ENCODE results near the gene ACSS3.
"Not testable (repeated sequence)": the region's sequence is repeated elsewhere in the genome, so short reads cannot be mapped to it uniquely, and the experiment has no call there.

ACSS3 gene

DNA sequence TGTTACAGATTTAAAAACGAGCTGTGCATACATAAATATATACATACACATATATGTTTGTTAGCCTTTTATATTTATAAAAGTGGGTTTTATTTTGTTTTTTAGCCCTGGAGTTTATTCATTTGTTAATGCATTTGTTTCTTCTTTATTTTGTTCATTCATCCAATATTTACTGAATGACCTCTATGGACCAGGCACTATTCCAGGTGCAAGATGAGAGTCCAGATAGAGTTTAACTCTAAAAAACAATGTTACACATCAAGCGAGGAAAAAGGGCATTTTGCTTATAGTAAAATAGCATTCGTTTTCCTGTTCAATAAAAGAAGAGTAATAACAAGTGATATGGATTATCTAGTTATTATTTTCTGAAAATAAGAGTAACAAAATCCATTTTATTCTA is 14.2 kb downstream of the ACSS3 start:
- no peaks in the 10 kb centered on the region for H3K27me3 ChIP-seq (ENCODE audit: control insufficient read depth, insufficient read depth, low read length)
- no peaks in the 10 kb centered on the region for H3K9me3 ChIP-seq (ENCODE audit: control insufficient read depth, insufficient read depth, low read length)
- no peak for DNase-seq (ENCODE audit: low read depth, low spot score)
- WGBS (ENCODE audit: insufficient coverage, insufficient read length), result no CpG with 5 or more reads among the region's 3 CpGs
- no peaks in the 10 kb centered on the region for H3K36me3 ChIP-seq (ENCODE audit: control insufficient read depth, insufficient read depth, low read length)
- no peaks in the 10 kb centered on the region for H3K4me1 ChIP-seq (ENCODE audit: control insufficient read depth, insufficient read depth, low read length)
- H3K4me3 ChIP-seq (ENCODE audit: low read length), result no peak overlapping the region
- no peak overlapping the region for H3K27ac ChIP-seq (ENCODE audit: low read length)

DNA sequence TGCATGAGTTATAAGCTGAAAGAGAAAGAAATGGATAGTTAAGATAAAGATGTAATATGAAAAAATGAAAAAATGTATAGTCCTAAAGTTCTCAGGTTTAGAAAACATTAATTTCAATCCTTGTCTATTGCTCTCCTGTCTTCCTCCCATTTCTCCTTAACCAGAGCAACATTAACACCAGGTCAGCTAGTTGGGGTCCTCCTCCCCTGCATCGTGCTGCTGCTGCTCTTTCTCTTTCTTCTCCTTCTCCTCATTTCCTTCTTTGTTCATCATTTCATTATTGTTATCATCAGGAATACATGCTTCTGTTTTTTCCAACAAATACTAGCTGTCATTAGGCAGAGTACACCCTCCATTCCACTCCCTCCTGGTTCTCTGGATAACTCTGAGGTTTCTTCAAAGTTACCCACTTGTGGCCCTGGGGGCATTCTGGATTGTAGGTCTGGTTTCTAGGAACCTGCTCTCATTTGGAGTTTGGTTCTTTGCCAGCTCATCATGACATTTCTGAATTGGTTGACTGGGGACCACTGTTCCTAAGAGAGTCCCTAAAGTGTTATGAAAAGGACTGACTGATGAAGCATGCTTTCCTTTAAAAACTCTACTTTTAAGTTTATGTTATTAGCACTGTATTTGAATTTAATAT is 17.0 kb downstream of the ACSS3 start:
- H3K27me3 ChIP-seq (ENCODE audit: control insufficient read depth, insufficient read depth, low read length), result no peaks in the 10 kb centered on the region
- H3K4me3 ChIP-seq (ENCODE audit: low read length), result no peak overlapping the region
- no peak for DNase-seq (ENCODE audit: low read depth, low spot score)
- H3K4me1 ChIP-seq (ENCODE audit: control insufficient read depth, insufficient read depth, low read length), result no peaks in the 10 kb centered on the region
- WGBS (ENCODE audit: insufficient coverage, insufficient read length), result no CpG with 5 or more reads among the region's 1 CpG
- H3K9me3 ChIP-seq (ENCODE audit: control insufficient read depth, insufficient read depth, low read length), result no peaks in the 10 kb centered on the region
- no peaks in the 10 kb centered on the region for H3K36me3 ChIP-seq (ENCODE audit: control insufficient read depth, insufficient read depth, low read length)
- H3K27ac ChIP-seq (ENCODE audit: low read length), result no peak overlapping the region

DNA sequence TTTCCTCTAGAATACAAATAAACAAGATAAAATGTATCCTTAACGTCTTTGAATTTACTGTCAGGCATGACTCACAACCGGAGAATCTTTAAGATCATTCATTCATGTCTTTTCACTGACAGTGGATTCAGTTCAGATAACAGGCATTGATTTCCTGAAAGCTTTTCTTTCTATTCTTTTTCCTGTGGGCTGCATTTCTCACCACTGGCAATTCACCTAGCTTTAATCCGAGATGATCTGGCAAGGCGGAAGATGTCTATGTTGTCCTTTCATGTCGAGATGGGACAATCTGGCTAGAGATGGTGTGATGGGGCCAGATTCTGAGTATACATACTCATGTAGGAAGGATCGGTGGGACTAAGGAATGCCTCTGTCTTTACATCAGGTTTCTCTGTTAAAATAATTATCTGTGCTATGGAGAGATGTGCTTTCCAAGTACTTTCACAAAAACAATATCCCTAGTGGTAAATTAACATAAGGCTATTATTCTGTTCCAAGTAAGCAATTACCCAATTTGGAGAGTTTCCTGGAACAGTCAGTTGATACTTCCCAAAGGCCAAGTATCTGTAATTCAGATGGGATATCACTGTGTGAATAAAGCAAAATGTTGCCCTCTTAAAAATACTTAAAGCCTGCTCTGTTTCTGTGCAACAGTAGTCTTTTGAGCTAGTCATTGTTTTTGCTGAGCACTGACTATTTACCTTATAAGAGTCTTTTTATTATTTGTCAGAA is 17.8 kb downstream of the ACSS3 start:
- H3K4me1 ChIP-seq (ENCODE audit: control insufficient read depth, insufficient read depth, low read length), result no peaks in the 10 kb centered on the region
- no peaks in the 10 kb centered on the region for H3K36me3 ChIP-seq (ENCODE audit: control insufficient read depth, insufficient read depth, low read length)
- DNase-seq (ENCODE audit: low read depth, low spot score), result no peak
- no peaks in the 10 kb centered on the region for H3K27me3 ChIP-seq (ENCODE audit: control insufficient read depth, insufficient read depth, low read length)
- no peak overlapping the region for H3K27ac ChIP-seq (ENCODE audit: low read length)
- H3K9me3 ChIP-seq (ENCODE audit: control insufficient read depth, insufficient read depth, low read length), result no peaks in the 10 kb centered on the region
- whole genome bisulfite sequencing (ENCODE audit: insufficient coverage, insufficient read length), result no CpG with 5 or more reads among the region's 6 CpGs
- H3K4me3 ChIP-seq (ENCODE audit: low read length), result no peak overlapping the region

DNA sequence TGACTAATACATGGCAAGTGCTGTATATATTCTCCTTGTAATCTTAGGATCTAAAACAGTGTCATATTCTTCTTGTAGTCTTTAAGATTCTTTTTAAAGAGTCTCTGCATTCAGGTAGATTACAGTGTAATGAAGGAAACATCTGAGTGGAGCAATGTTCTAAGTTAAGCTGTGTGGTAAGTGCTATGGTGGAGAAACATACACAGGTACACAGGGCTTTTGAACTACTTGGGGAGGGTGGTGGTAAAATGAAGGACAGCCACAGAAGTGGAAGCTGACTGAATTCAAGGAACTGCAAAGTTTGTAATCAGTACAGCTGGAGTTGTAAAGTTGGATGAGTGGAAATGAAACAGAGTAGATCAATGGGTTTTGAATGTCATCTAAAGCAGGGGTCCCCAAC is 27.8 kb downstream of the ACSS3 start:
- Histone ChIP-seq H3K9me3 (ENCODE audit: control insufficient read depth, insufficient read depth, low read length) (no peaks in the 10 kb centered on the region), H3K27me3 (ENCODE audit: control insufficient read depth, insufficient read depth, low read length) (no peaks in the 10 kb centered on the region), H3K36me3 (ENCODE audit: control insufficient read depth, insufficient read depth, low read length) (no peaks in the 10 kb centered on the region), H3K4me1 (ENCODE audit: control insufficient read depth, insufficient read depth, low read length) (no peaks in the 10 kb centered on the region), H3K4me3 (ENCODE audit: low read length) (no peak overlapping the region), H3K27ac (ENCODE audit: low read length) (no peak overlapping the region)
- DNase-seq (ENCODE audit: low read depth, low spot score), result no peak

DNA sequence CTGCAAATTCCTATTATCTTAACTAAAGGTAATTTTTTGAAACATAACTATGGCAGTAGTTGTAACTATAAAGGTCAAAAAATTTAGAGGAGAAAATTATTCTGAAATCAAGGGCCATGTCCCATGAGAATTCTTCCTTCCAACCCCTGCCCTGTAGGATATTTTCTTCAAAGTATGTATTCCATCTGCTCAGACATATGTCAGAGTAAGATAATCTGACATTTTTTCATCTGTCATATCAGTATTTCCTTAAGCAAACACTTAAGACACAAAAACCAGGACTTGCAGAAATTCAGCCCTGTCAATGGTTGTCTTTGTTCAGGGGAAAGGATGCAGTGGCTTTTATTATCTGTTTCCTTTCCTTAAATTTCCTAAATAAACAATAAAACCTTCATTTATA is 36.3 kb downstream of the ACSS3 start:
- DNase-seq (ENCODE audit: low read depth, low spot score), result no peak
- no peaks in the 10 kb centered on the region; the same call in 1 of the 2 replicates for H3K36me3 ChIP-seq (ENCODE audit: control insufficient read depth, insufficient read depth, low read length)
- H3K4me1 ChIP-seq (ENCODE audit: control insufficient read depth, insufficient read depth, low read length), result no peaks in the 10 kb centered on the region
- no peak overlapping the region for H3K27ac ChIP-seq (ENCODE audit: low read length)
- H3K4me3 ChIP-seq (ENCODE audit: low read length), result no peak overlapping the region
- no peaks in the 10 kb centered on the region for H3K27me3 ChIP-seq (ENCODE audit: control insufficient read depth, insufficient read depth, low read length)
- H3K9me3 ChIP-seq (ENCODE audit: control insufficient read depth, insufficient read depth, low read length), result no peaks in the 10 kb centered on the region

DNA sequence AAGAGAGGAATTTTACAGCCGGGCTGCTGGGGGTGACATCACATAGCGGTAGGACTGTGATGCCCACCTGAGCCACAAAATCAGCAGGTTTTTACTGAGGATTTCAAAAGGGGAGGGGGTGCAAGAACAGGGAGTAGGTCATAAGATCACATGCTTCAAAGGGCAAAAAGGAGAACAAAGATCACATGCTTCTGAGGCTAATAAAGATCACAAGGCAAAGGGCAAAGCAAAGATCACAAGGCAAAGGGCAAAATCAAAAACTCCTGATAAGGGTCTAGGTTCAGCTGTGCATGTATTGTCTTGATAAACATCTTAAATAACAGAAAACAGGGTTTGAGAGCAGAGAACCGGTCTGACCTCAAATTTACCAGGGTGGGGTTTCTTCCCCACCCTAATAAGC is 41.2 kb downstream of the ACSS3 start:
- not testable (repeated sequence) for H3K36me3 ChIP-seq (ENCODE audit: control insufficient read depth, insufficient read depth, low read length); H3K27ac ChIP-seq (ENCODE audit: low read length); H3K4me1 ChIP-seq (ENCODE audit: control insufficient read depth, insufficient read depth, low read length); H3K4me3 ChIP-seq (ENCODE audit: low read length); DNase-seq (ENCODE audit: low read depth, low spot score); H3K27me3 ChIP-seq (ENCODE audit: control insufficient read depth, insufficient read depth, low read length); H3K9me3 ChIP-seq (ENCODE audit: control insufficient read depth, insufficient read depth, low read length)
- WGBS (ENCODE audit: insufficient coverage, insufficient read length), result no CpG with 5 or more reads among the region's 3 CpGs

DNA sequence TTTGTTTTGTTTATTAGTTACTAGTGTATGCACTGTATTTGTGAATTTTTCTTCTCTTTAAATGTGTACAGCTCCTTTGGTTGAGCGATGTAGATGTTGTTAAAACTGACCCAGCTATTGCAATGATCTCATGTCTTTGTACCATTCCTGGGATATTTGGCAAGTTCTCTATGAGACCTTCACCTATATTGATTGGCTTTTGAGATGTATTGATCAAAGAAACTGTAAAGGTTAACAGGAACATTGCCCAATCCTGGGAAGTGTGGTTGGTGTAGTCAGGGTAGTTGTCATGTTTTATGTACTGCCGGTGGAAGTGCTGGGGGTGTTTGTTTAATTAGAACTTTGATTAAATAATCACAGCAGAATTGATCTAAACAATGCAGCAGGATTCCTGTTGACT is 43.1 kb downstream of the ACSS3 start:
- no peak for DNase-seq (ENCODE audit: low read depth, low spot score)
- no peak overlapping the region for H3K4me3 ChIP-seq (ENCODE audit: low read length)
- no peaks in the 10 kb centered on the region for H3K4me1 ChIP-seq (ENCODE audit: control insufficient read depth, insufficient read depth, low read length)
- WGBS (ENCODE audit: insufficient coverage, insufficient read length), result no CpG with 5 or more reads among the region's 2 CpGs
- H3K36me3 ChIP-seq (ENCODE audit: control insufficient read depth, insufficient read depth, low read length), result no peaks in the 10 kb centered on the region; the same call in 1 of the 2 replicates
- no peak overlapping the region for H3K27ac ChIP-seq (ENCODE audit: low read length)
- H3K27me3 ChIP-seq (ENCODE audit: control insufficient read depth, insufficient read depth, low read length), result no peaks in the 10 kb centered on the region
- H3K9me3 ChIP-seq (ENCODE audit: control insufficient read depth, insufficient read depth, low read length), result no peaks in the 10 kb centered on the region

DNA sequence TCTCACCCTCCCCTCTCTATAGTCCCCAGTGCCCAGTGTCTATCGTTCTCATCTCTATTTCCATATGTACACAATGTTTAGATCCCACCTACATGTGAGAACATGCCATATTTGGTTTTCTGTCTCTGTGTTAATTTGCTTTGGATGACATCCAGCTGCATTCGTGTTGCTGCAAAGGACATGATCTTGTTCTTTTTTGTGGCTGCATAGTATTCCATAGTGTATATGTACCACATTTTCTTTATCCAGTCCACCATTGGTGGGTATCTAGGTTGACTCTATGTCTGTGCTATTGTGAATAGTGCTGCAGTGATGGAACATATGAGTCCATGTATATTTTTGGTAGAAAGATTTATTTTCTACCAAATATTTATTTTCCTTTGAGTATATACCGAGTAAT is 45.7 kb downstream of the ACSS3 start:
- no peaks in the 10 kb centered on the region for H3K36me3 ChIP-seq (ENCODE audit: control insufficient read depth, insufficient read depth, low read length)
- H3K27me3 ChIP-seq (ENCODE audit: control insufficient read depth, insufficient read depth, low read length), result no peaks in the 10 kb centered on the region
- no CpG with 5 or more reads among the region's 3 CpGs for WGBS (ENCODE audit: insufficient coverage, insufficient read length)
- H3K4me3 ChIP-seq (ENCODE audit: low read length), result no peak overlapping the region
- H3K4me1 ChIP-seq (ENCODE audit: control insufficient read depth, insufficient read depth, low read length), result no peaks in the 10 kb centered on the region
- H3K9me3 ChIP-seq (ENCODE audit: control insufficient read depth, insufficient read depth, low read length), result no peaks in the 10 kb centered on the region
- no peak for DNase-seq (ENCODE audit: low read depth, low spot score)
- no peak overlapping the region for H3K27ac ChIP-seq (ENCODE audit: low read length)

DNA sequence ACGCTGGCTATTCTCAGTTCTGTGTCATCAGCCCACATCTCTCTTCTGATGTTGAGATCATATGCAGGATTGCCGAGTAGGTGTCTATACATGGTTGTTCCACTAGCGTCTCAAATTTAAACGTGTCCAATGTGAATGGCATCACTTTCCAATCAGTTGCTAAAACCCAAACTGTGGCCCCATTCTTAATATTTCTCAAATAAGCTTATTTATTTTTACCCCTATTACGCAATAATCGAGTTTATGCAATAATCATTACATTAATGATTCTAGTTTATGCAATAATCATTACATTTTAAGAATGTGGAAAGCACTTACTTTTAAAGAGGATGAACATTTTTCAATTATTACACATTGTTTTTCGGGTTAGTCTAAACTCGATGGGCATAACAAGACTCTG is 47.8 kb downstream of the ACSS3 start:
- DNase-seq (ENCODE audit: low read depth, low spot score), result no peak
- H3K27me3 ChIP-seq (ENCODE audit: control insufficient read depth, insufficient read depth, low read length), result no peaks in the 10 kb centered on the region
- no peaks in the 10 kb centered on the region for H3K36me3 ChIP-seq (ENCODE audit: control insufficient read depth, insufficient read depth, low read length)
- no peak overlapping the region for H3K4me3 ChIP-seq (ENCODE audit: low read length)
- H3K4me1 ChIP-seq (ENCODE audit: control insufficient read depth, insufficient read depth, low read length), result no peaks in the 10 kb centered on the region
- H3K9me3 ChIP-seq (ENCODE audit: control insufficient read depth, insufficient read depth, low read length), result no peaks in the 10 kb centered on the region
- 100% methylated on average over 2 of the region's 8 CpGs for WGBS (ENCODE audit: insufficient coverage, insufficient read length)
- H3K27ac ChIP-seq (ENCODE audit: low read length), result no peak overlapping the region

DNA sequence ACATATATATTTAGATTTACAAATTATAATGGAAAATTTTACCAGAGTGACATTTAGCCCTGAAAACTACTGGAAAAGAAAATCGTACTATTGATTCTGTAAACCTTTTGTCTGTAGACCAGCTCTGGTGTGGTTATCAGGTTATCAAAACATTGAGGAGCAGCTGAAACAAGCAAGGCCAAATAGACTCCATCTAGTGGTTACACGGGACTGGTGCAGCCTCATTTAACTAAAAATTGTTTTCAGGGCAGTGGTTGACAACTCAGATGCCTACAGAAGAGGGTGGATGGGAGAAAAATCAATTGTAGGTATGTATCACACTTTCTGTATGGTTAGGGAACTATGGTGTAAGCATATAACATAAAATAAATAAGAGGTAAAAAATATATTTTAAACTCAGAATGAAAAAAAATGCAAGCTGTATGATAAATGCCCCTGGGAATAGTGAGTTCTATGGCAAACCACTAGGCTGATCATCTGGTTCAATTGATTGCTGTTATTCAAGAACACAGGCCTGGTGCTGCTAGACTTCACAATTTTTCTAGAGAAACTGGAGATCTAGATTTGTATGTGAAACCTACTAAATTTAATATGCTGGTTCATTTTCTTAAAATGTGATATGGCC is 51.2 kb downstream of the ACSS3 start:
- no peaks in the 10 kb centered on the region for H3K4me1 ChIP-seq (ENCODE audit: control insufficient read depth, insufficient read depth, low read length)
- no peak overlapping the region for H3K27ac ChIP-seq (ENCODE audit: low read length)
- WGBS (ENCODE audit: insufficient coverage, insufficient read length), result no CpG with 5 or more reads among the region's 2 CpGs
- H3K27me3 ChIP-seq (ENCODE audit: control insufficient read depth, insufficient read depth, low read length), result no peaks in the 10 kb centered on the region
- no peaks in the 10 kb centered on the region for H3K36me3 ChIP-seq (ENCODE audit: control insufficient read depth, insufficient read depth, low read length)
- no peak overlapping the region for H3K4me3 ChIP-seq (ENCODE audit: low read length)
- H3K9me3 ChIP-seq (ENCODE audit: control insufficient read depth, insufficient read depth, low read length), result no peaks in the 10 kb centered on the region
- peak; percentile 27 for DNase-seq (ENCODE audit: low read depth, low spot score)

DNA sequence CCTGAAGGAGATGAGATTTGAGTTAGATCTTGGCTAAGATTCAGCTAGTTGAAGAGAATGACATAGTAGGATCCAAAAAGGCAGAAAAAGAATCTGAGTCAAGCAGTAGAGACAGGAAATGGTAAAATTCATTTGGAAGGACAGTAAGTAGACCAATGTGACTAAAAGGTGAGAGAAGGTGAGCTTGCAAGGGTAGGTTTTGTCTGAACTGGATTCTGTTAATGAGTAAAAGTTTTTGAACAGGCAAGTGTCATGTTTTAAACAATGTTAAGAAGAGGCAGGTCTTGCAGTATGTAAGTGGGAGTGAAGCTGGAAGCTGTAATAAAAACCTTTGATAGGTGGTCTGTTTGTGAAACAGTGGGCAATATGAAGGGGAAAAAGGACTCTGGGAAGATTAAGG is 58.6 kb downstream of the ACSS3 start:
- no peak overlapping the region for H3K4me3 ChIP-seq (ENCODE audit: low read length)
- no peaks in the 10 kb centered on the region for H3K36me3 ChIP-seq (ENCODE audit: control insufficient read depth, insufficient read depth, low read length)
- H3K9me3 ChIP-seq (ENCODE audit: control insufficient read depth, insufficient read depth, low read length), result no peaks in the 10 kb centered on the region
- no peak overlapping the region for H3K27ac ChIP-seq (ENCODE audit: low read length)
- H3K27me3 ChIP-seq (ENCODE audit: control insufficient read depth, insufficient read depth, low read length), result no peaks in the 10 kb centered on the region
- DNase-seq (ENCODE audit: low read depth, low spot score), result no peak
- no peaks in the 10 kb centered on the region for H3K4me1 ChIP-seq (ENCODE audit: control insufficient read depth, insufficient read depth, low read length)
